Tibial nerve (tissue), 3 donors: ENCODE data around the gene UBE2C.

Experiments
- EP300 ChIP-seq, 2 donors: sonication (generic); formaldehyde crosslinking; IDR thresholded peaks; one replicate each; pipeline ENCODE4 v1.6.1; 2017; ENCODE audit warnings: antibody characterized with exemption in 2 of 2, mild to moderate bottlenecking in 1 of 2
- POLR2A ChIP-seq, 2 donors: fragments of 450-650 bp; IDR thresholded peaks; one replicate each; pipeline ENCODE4 v1.6.1; 2017; ENCODE audit warnings: antibody characterized with exemption in 2 of 2, mild to moderate bottlenecking in 2 of 2, moderate library complexity in 2 of 2

DNA sequence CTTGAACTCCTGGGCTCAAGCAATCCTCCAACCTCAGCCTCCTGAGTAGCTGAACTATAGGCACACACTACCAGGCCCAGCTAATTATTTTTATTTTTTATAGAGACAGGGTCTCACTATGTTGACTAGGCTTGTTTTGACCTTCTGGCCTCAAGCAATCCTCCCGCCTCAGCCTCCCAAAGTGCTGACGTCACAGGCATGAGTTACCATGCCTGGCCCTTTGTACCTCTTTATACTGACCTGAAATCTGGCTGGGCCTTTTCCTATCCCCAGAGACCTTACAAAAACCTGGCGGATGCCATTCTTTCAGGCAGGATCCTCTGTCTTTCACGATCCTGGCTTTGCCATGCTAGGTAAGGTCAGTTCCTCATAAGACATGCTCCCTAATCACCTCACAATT is 32.3 kb upstream of the UBE2C start:
- TF ChIP-seq POLR2A (IDR thresholded peaks at IDR 0.05) (no peak), EP300 (IDR thresholded peaks at IDR 0.05) (no peak)
